Measurements from ENCODE around the gene AKR1C2. TPM values are rescaled to one million over a fixed set of nuclear protein-coding genes. Genes with fewer than 3 reads are reported as not detected.
"Not testable (repeated sequence)": the region's sequence is repeated elsewhere in the genome, so short reads cannot be mapped to it uniquely, and the experiment has no call there.

The AKR1C2 gene
- total and polyA plus RNA-seq, 2 donors (not counting 1 experiment from before 2014, with no cell fraction given): not detected

DNA sequence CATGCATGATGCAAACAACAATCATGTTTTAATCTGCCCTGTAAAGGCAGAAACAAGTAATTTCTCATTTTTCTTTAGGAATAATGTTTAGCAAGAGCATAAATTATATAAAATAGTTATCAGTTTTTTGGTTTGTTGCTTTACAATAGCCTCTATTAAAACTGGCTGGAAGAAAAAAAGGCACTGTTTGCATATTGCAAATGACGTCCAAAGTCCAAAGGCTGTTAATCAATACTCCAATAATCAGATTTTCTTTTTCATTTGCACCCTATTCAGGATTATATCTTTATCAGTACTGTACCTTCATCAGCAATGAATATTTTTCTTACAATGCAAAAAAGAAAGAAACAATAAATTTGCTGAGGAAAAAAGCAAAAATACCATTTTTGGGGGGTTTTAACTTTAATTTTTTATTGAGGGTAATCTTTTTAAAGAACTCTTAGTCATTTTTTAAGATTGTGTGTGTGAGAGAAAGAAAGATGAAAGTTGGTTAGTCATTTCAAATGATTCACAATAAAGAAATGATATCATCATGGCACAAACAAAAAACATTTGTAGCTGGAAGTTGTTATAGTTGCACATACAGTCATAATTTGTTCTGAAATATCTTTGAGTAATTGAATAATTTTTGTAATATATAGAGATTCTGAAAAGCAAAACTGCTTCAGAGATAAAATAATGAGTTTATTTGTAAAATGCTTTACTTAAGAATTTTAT lies 44.4 kb upstream of the AKR1C2 start:
- Histone ChIP-seq H3K27me3 (replicated peaks in 1 of 4; ENCODE audit: control extremely low read depth in 1 of 4, control insufficient read depth in 3 of 4, insufficient read depth in 4 of 4, low read length in 3 of 4) (no peaks in the 10 kb centered on the region), H3K9ac (ENCODE audit: low read length) (no peak overlapping the region), H3K79me2 (ENCODE audit: control insufficient read depth, insufficient read depth, low read length) (no peaks in the 10 kb centered on the region), H3K36me3 (replicated peaks in 1 of 2; ENCODE audit: control extremely low read depth in 1 of 2, control insufficient read depth in 1 of 2, extremely low read depth in 1 of 2, insufficient read depth in 2 of 2, low read length in 1 of 2) (no peaks in the 10 kb centered on the region), H3K4me2 (replicated peaks; ENCODE audit: low read depth, low read length, poor library complexity, severe bottlenecking) (no peak overlapping the region), H3K4me1 (ENCODE audit: control insufficient read depth in 2 of 2, insufficient read depth in 2 of 2, low read length in 2 of 2) (no peaks in the 10 kb centered on the region), H3K27ac (ENCODE audit: low read length in 2 of 2) (no peak overlapping the region), H4K20me1 (ENCODE audit: control insufficient read depth, insufficient read depth, low read length, poor library complexity, severe bottlenecking) (no peaks in the 10 kb centered on the region), H2AFZ (ENCODE audit: insufficient read depth, low read depth, low read length, poor library complexity, severe bottlenecking) (no peak overlapping the region), H3K9me3 (ENCODE audit: control extremely low read depth in 1 of 3, control insufficient read depth in 2 of 3, insufficient read depth in 1 of 3, low read length in 2 of 3) (peaks cover 0 to 3% (median 0%) of the 10 kb centered on the region in 3 donors), H3K4me3 (ENCODE audit: control extremely low read depth in 1 of 5, extremely low read depth in 1 of 5, insufficient read depth in 1 of 5, low read depth in 2 of 5, low read length in 4 of 5) (no peak overlapping the region)
- CTCF ChIA-PET: no interaction called here
- POLR2A ChIA-PET: no interaction called here
- no peak overlapping the region for H3K27ac Mint-ChIP-seq
- H3K27me3 Mint-ChIP-seq: no peaks in the 10 kb centered on the region
- intact Hi-C loops (cut with micrococcal nuclease): no loop called here
- WGBS (ENCODE audit: insufficient coverage): no CpG with 5 or more reads among the region's 1 CpG
- peaks cover 2% of the 10 kb centered on the region for H3K9me3 Mint-ChIP-seq (ENCODE audit: insufficient read depth)
- no peak overlapping the region for H3K4me3 Mint-ChIP-seq
- no peak for DNase-seq
- no peaks in the 10 kb centered on the region for H3K4me1 Mint-ChIP-seq
- no peak for TF ChIP-seq EZH2 (IDR thresholded peaks at IDR 0.05; ENCODE audit: borderline replicate concordance, insufficient read depth, low read depth, low read length, poor library complexity, severe bottlenecking)
- TF ChIP-seq, protein P1, sequence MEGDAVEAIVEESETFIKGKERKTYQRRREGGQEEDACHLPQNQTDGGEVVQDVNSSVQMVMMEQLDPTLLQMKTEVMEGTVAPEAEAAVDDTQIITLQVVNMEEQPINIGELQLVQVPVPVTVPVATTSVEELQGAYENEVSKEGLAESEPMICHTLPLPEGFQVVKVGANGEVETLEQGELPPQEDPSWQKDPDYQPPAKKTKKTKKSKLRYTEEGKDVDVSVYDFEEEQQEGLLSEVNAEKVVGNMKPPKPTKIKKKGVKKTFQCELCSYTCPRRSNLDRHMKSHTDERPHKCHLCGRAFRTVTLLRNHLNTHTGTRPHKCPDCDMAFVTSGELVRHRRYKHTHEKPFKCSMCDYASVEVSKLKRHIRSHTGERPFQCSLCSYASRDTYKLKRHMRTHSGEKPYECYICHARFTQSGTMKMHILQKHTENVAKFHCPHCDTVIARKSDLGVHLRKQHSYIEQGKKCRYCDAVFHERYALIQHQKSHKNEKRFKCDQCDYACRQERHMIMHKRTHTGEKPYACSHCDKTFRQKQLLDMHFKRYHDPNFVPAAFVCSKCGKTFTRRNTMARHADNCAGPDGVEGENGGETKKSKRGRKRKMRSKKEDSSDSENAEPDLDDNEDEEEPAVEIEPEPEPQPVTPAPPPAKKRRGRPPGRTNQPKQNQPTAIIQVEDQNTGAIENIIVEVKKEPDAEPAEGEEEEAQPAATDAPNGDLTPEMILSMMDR (IDR thresholded peaks at IDR 0.05): no peak
- no peak for ATAC-seq (ENCODE audit: low read depth)

DNA sequence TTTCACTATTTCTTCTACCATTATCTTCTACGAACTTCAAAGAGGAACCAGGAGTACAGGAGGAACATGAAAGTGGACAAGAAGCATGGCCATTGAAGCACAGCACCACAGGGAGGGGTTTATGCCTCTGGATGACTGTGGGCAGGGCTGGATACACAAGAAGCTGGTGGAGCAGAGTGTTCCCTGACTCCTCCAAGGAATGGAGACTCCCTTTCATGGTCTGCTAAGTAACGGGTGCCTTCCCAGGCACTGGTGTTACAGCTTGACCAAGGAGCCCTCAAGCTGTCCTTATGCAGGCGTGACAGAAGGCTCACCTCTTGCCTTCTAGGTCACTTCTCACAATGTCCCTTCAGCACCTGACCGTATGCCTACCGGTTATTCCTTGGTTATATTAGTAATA lies 43.4 kb upstream of the AKR1C2 start:
- intact Hi-C loops (cut with micrococcal nuclease); H3K4me1 Mint-ChIP-seq; H3K79me2 ChIP-seq (ENCODE audit: control insufficient read depth, insufficient read depth, low read length); H3K9ac ChIP-seq (ENCODE audit: low read length); H3K4me2 ChIP-seq (replicated peaks; ENCODE audit: low read depth, low read length, poor library complexity, severe bottlenecking); H3K27me3 Mint-ChIP-seq; CTCF ChIA-PET; H3K27me3 ChIP-seq (replicated peaks in 1 of 4; ENCODE audit: control extremely low read depth in 1 of 4, control insufficient read depth in 3 of 4, insufficient read depth in 4 of 4, low read length in 3 of 4); H3K4me3 ChIP-seq (ENCODE audit: control extremely low read depth in 1 of 5, extremely low read depth in 1 of 5, insufficient read depth in 1 of 5, low read depth in 2 of 5, low read length in 4 of 5); POLR2A ChIA-PET; H3K9me3 Mint-ChIP-seq (ENCODE audit: insufficient read depth); DNase-seq; H3K27ac ChIP-seq (ENCODE audit: low read length in 2 of 2); H4K20me1 ChIP-seq (ENCODE audit: control insufficient read depth, insufficient read depth, low read length, poor library complexity, severe bottlenecking); ATAC-seq (ENCODE audit: low read depth); H3K4me1 ChIP-seq (ENCODE audit: control insufficient read depth in 2 of 2, insufficient read depth in 2 of 2, low read length in 2 of 2); H2AFZ ChIP-seq (ENCODE audit: insufficient read depth, low read depth, low read length, poor library complexity, severe bottlenecking); H3K9me3 ChIP-seq (ENCODE audit: control extremely low read depth in 1 of 3, control insufficient read depth in 2 of 3, insufficient read depth in 1 of 3, low read length in 2 of 3); H3K27ac Mint-ChIP-seq; H3K36me3 ChIP-seq (replicated peaks in 1 of 2; ENCODE audit: control extremely low read depth in 1 of 2, control insufficient read depth in 1 of 2, extremely low read depth in 1 of 2, insufficient read depth in 2 of 2, low read length in 1 of 2); H3K4me3 Mint-ChIP-seq: not testable (repeated sequence)
- 100% methylated on average over 1 of the region's 5 CpGs for WGBS (ENCODE audit: insufficient coverage)
